Left renal pelvis (tissue), 4 donors: ENCODE measurements around the gene WWOX. TPM values are rescaled to one million over a fixed set of nuclear protein-coding genes. Genes with fewer than 3 reads are reported as not detected.
A peak's percentile ranks its signal among the peaks of the same experiment; 100 is the strongest.
"Not testable (repeated sequence)": the region's sequence is repeated elsewhere in the genome, so short reads cannot be mapped to it uniquely, and the experiment has no call there.

Source experiments
- DNase-seq, 4 donors: peaks; one replicate each; pipeline ENCODE4 v3.0.0-alpha.2; 2013; ENCODE audit warnings: low read depth in 4 of 4, low spot score in 3 of 4
- polyA plus RNA-seq, 4 donors: library from polyadenylated mRNA; unstranded; fragments of 120-200 nt; gene quantifications; one replicate each; pipeline ENCODE4 v1.2.1, GENCODE V29; 2013; ENCODE audit not compliant: insufficient read length in 4 of 4

WWOX gene
- polyA plus RNA-seq, 4 donors = 19.6 to 43.2 (median 39.7) TPM

- DNase-seq = peak in 1 of 4 donors; percentile 44
Measured at GRCh38 chr16:78505544-78506366, 406.3 kb downstream of the WWOX start.

GRCh38 chr16:78506367-78507193, 407.1 kb downstream of the WWOX start:
- no peak for DNase-seq

DNA sequence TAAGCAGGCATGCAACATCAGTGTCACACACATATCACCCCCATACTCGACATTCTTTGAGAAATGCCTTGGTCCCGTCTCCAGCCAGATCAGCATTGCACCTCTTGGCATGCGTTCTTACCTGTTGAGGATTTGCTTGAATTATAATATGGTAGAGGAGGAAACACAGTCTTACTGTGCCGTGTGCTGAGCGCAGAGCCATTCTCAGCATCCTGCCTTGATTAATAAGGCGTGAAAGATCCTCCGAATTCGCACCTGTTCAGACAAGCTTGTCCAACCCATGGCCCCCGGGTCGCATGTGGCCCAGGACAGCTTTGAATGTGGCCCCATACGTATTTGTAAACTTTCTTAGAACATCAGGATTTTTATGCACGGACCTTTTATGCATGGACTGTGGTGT, 408.1 kb downstream of the WWOX start:
- DNase-seq = no peak

- DNase-seq = no peak
Measured at GRCh38 chr16:78509965-78510364, 410.5 kb downstream of the WWOX start.

GRCh38 chr16:78510496-78510895, 411.0 kb downstream of the WWOX start:
- DNase-seq = no peak

DNA sequence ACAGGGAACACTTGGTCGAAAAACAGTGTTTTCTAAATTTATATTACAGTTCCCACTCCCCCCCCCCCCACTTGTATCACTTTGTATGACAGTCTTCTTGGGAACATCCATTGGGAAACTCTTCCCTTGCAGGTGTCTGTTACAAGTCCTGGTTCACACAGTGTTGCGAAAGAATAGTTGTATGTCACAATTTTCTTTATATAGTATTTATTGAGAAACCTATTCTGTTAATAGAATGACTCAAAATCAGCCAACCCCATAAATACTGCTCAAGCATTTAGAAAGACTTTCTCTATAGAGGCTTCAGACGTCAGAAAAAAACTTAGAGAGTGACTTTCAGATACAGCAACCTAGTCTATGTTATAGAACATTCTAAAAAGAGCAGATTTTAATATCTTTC, 414.4 kb downstream of the WWOX start:
- DNase-seq = no peak

GRCh38 chr16:78514888-78515287, 415.4 kb downstream of the WWOX start:
- DNase-seq = not testable (repeated sequence)

- no peak for DNase-seq
Measured at GRCh38 chr16:78515421-78515820, 416.0 kb downstream of the WWOX start.

GRCh38 chr16:78516006-78516736, 416.7 kb downstream of the WWOX start:
- DNase-seq = no peak

- DNase-seq = no peak
Measured at GRCh38 chr16:78519896-78520295, 420.4 kb downstream of the WWOX start.

DNA sequence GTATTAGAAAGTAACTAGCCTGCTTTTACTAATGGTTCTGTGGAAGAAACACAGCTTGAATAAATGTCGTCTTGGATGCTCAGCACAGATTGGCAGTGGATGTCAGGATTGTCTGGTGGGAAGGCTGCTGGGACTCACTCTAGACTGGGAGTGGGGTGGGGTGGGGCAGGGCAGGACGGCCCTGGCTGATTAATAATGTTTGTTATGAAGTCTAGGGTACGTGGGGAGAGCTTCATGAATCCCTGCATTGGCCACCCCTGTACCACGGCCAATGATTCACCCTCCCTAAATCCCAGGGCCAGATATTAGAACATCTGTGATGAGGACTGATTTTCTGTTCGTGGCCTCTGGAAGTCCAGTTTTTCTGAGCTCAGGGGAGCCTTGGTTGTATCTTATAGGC, 421.0 kb downstream of the WWOX start:
- DNase-seq = no peak

DNA sequence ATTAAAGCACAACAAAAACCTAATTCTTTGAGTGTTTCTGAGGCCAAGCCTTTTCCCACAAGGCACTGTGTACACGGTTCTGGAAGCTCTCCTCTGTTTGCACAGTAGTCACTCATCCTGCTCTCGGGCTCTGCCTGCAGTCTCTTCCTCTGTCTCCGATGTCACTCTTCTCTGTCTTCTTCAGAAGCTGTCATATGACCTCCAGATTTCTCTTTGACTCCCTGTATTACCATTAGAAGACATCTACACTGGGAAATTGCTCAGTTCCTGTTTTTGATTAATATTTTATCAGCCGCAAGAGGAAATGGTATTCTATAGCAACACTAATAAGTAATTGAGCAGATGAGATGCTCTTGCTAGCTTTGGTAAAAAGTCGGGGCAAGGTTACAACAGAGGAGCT, 422.9 kb downstream of the WWOX start:
- DNase-seq = no peak

GRCh38 chr16:78523212-78523985, 423.9 kb downstream of the WWOX start:
- no peak for DNase-seq

GRCh38 chr16:78524066-78524595, 424.7 kb downstream of the WWOX start:
- no peak for DNase-seq

DNA sequence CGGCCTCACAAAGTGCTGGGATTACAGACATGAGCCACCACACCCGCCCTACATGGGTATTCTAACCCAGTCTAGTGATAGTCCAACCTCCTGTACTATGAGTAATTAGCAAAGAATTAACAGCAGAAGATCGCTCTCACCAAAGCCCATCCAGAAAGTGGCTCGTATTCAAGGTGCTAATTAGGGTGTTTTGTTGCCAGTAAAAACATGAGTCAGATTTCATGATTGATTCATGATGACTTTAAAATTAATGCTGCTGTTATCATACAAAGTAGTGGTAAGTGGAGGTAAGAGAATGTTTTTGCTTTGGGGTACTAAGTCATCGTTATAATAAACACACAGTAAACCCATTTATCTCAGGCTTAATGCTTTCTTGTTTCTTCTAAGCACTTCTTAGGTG, 428.8 kb downstream of the WWOX start:
- no peak for DNase-seq

- DNase-seq = no peak
Measured at GRCh38 chr16:78529881-78530280, 430.4 kb downstream of the WWOX start.

- no peak for DNase-seq
Measured at GRCh38 chr16:78530283-78530682, 430.8 kb downstream of the WWOX start.

GRCh38 chr16:78535098-78535497, 435.6 kb downstream of the WWOX start:
- no peak for DNase-seq

GRCh38 chr16:78537511-78537910, 438.1 kb downstream of the WWOX start:
- no peak for DNase-seq

DNA sequence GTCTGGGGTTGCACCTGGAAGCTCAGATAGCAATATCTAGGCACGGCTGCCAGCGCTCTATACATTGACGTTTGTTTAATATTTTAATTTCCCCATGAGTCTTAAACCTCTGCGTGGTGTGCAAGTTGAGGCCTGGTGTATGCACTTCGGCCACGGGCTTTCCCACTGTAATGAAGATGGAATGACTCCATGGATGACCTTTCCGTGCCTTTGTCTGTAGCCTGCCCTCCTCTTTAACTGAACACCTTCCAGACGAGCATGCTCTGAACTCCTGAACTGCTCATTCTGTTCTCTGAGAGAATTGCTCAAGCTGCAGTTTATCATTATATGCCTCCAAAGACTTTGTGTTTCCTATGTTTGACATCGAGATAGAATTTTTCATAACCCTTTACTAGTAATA, 438.8 kb downstream of the WWOX start:
- no peak for DNase-seq
